Activated T-cell treated with anti-CD3 and anti-CD28 coated beads, Interleukin-2, amount 50 U/mL, for 24 hours (primary cell): ENCODE results near the gene IL17B.

ENCODE experiments used
- DNase-seq: peaks from one replicate; pipeline ENCODE4 v3.0.0-alpha.2; 2020
- H3K27ac Mint-ChIP-seq: 2 replicates; pipeline ENCODE4 v1.8.0; 2020; ENCODE audit warnings: mild to moderate bottlenecking, mixed read lengths
- H3K27me3 Mint-ChIP-seq: 2 replicates; pipeline ENCODE4 v1.8.0; 2020; ENCODE audit warnings: mixed read lengths
- H3K36me3 Mint-ChIP-seq: 2 replicates; pipeline ENCODE4 v1.8.0; 2020; ENCODE audit warnings: low read depth, mixed read lengths
- H3K4me1 Mint-ChIP-seq: 2 replicates; pipeline ENCODE4 v1.8.0; 2020; ENCODE audit warnings: low read depth, mixed read lengths
- H3K4me3 Mint-ChIP-seq: 2 replicates; pipeline ENCODE4 v1.8.0; 2020; ENCODE audit warnings: mild to moderate bottlenecking, moderate library complexity, mixed read lengths
- H3K9me3 Mint-ChIP-seq: 2 replicates; pipeline ENCODE4 v1.8.0; 2020; ENCODE audit warnings: mixed read lengths

Gene IL17B, protein sequence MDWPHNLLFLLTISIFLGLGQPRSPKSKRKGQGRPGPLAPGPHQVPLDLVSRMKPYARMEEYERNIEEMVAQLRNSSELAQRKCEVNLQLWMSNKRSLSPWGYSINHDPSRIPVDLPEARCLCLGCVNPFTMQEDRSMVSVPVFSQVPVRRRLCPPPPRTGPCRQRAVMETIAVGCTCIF

DNA sequence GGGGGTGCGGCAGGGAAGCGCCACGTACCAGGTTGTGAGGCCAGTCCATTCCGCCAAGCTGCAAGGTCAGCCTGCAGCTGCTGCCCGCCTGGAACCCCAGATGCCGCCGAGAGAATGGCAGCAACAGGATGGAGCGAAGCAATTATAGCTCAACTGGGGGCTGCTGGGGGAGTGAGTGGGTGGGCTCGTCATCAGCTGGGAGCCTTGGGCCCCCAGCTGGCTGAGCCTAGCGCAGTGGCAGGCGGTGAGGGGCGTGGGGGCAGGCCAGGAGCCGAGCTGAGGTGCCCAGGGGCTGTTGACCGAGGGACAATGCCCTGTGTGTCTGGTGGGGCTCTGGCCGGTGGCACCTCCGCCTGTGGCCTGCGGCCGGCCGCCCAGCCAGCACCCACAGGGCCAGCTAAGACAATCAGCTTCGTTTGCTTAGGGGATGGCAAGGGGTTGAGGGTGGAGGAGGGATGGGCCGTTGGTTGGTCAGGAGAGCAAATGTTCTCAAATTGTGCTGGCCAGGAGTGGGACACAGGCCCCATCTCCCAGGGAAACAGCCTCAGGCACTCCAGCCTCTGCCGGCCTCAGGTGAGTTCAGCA, at the start of gene IL17B:
Gene IL17B, minus strand, starts transcription at position 116 of the 585 bp plus-strand sequence. Its CDS starts 67 bp downstream, at position 49.
- peaks cover 4% of the 10 kb centered on the region for H3K4me1 Mint-ChIP-seq
- H3K27ac Mint-ChIP-seq: no peak within 1 kb of the TSS
- DNase-seq: no peak
- no peak within 1 kb of the TSS for H3K4me3 Mint-ChIP-seq
- peaks cover 2% of the 10 kb centered on the region for H3K27me3 Mint-ChIP-seq
- H3K36me3 Mint-ChIP-seq: no peaks in the 10 kb centered on the region
- H3K9me3 Mint-ChIP-seq: no peaks in the 10 kb centered on the region

DNA sequence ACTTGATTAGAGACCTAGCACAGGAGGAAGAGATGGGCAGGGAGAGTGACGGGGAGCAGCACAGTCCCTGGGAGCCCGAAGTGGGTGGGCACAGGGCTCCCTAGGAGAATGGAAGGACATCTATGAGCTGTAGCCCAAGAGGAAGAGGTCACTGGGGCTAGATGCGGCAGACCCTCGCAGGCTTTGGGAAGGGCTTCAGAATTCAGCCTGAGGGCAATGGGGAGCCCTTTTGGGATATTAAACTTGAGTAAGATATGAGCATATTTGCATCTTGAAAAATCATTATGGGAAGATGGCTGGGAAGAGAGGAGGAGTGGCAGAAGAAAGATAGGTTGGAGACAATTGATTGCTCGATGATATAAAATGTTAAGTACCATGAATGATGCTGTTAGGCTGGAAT, 48.9 kb upstream of the IL17B start:
- H3K4me3 Mint-ChIP-seq: no peak overlapping the region
- H3K27ac Mint-ChIP-seq: no peak overlapping the region
- H3K9me3 Mint-ChIP-seq: no peaks in the 10 kb centered on the region
- H3K4me1 Mint-ChIP-seq: peaks cover 3% of the 10 kb centered on the region
- no peak for DNase-seq
- H3K36me3 Mint-ChIP-seq: no peaks in the 10 kb centered on the region
- H3K27me3 Mint-ChIP-seq: peaks cover 5% of the 10 kb centered on the region

DNA sequence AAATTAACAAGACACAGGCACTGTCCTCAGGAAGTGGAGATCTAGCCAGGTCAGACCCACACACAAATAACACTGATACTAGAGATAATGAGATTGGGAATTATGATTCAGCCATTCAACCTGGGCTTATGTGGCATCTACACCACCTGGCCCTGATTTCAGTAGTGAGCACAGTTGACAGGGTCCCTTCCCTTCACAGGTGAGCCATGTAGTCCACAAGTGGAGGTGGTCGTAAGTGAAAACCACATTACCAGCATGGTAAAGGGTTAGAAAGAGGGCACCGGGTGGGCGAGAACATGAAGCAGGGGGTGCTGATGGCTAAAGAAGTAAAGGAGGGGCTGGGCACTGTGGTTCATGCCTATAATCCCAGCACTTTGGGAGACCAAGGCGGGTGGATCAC, 48.3 kb upstream of the IL17B start:
- peaks cover 8% of the 10 kb centered on the region for H3K4me1 Mint-ChIP-seq
- H3K36me3 Mint-ChIP-seq: no peaks in the 10 kb centered on the region
- peaks cover 5% of the 10 kb centered on the region for H3K27me3 Mint-ChIP-seq
- DNase-seq: no peak
- H3K27ac Mint-ChIP-seq: no peak overlapping the region
- H3K9me3 Mint-ChIP-seq: no peaks in the 10 kb centered on the region
- no peak overlapping the region for H3K4me3 Mint-ChIP-seq

DNA sequence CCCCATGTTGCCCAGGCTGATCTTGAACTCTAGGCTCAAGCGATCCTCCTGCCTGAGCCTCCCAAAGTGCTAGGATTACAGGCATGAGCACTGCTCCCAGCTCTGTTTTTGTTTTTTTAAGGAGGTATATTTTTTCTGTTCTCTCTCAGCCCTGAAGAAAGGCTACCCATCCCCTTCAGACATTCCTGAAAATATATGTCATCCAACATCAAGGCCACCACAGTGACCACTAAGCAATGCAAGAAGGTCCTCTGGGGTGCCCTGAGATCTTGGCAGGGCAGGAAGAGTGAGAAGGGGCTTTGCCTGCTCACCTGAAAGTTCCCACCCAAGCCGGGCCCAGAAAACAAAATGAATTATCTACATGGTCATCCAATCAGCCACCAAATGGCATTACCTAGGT, 47.8 kb upstream of the IL17B start:
- no peaks in the 10 kb centered on the region for H3K9me3 Mint-ChIP-seq
- no peak overlapping the region for H3K4me3 Mint-ChIP-seq
- DNase-seq: no peak
- H3K27me3 Mint-ChIP-seq: peaks cover 5% of the 10 kb centered on the region
- H3K27ac Mint-ChIP-seq: no peak overlapping the region
- peaks cover 11% of the 10 kb centered on the region for H3K4me1 Mint-ChIP-seq
- no peaks in the 10 kb centered on the region for H3K36me3 Mint-ChIP-seq

DNA sequence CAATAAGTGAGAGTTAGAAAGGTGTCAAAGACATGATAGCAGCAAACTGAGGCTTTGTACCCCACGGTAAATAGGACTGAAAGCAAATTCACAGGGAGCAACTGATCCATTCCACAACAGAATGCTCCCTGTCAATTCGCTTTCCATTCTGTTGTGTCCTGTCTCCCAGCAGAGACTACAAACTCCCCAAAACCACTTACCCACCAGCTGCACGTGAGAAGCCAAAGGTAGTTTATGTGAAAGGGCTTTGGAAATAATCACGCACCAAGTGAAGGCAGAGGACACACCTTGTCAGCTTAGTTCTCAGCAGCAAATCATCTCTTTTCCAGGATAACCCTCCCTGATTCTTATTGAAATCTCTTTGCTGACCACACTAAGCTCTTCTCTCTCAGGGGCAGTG, 46.6 kb upstream of the IL17B start:
- no peak overlapping the region for H3K27ac Mint-ChIP-seq
- DNase-seq: no peak
- H3K4me3 Mint-ChIP-seq: no peak overlapping the region
- no peaks in the 10 kb centered on the region for H3K9me3 Mint-ChIP-seq
- no peaks in the 10 kb centered on the region for H3K36me3 Mint-ChIP-seq
- peaks cover 5% of the 10 kb centered on the region for H3K27me3 Mint-ChIP-seq
- peaks cover 13% of the 10 kb centered on the region for H3K4me1 Mint-ChIP-seq

DNA sequence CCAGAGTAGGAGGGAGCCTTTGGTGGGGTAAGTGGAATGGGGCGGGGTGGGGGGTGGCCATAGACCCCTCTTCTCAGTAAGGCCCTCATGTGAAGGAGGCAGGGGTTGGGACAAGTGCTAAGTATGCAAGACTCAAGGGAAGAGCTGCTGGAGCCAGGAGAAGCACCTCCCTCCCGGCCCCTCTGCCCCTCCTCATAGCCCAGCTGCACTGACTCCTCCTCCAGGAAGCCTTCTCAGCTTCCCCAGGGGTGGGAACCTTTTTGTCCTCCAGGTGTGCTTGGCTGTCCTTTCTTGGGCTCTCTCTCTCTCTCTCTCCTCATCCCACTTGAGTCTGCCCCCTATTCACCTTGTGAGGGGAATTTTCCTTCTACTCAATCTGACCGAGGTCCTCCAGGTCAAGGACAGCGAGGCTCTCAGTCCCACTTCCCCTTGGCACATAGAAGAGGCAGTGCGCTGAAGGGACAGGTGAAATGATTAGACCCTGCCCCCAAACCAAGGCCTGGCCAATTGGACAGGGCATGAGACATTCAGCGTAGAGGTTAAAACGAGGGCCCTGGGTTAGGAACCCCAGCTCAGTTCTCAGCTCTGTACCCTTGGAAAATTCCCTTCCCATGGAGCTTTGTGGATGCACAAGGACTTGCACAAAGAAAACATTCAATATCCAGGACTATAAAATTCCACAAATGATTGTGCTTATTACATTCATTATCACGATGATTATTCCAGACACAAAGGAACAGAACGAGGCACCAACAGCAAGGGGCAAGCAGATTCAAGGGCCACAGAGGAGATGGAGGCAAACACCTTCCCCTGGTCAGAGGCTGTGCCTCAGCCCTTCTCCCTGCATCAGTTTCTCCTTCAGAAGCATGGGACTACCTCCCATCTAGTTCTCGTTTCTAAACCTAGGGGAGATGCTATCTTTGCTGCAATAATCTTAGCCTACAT, 45.6 kb upstream of the IL17B start:
- Mint-ChIP-seq H3K27me3 (peaks cover 5% of the 10 kb centered on the region), H3K4me3 (no peak overlapping the region), H3K9me3 (no peaks in the 10 kb centered on the region), H3K4me1 (peaks cover 13% of the 10 kb centered on the region), H3K36me3 (no peaks in the 10 kb centered on the region), H3K27ac (no peak overlapping the region)
- no peak for DNase-seq

DNA sequence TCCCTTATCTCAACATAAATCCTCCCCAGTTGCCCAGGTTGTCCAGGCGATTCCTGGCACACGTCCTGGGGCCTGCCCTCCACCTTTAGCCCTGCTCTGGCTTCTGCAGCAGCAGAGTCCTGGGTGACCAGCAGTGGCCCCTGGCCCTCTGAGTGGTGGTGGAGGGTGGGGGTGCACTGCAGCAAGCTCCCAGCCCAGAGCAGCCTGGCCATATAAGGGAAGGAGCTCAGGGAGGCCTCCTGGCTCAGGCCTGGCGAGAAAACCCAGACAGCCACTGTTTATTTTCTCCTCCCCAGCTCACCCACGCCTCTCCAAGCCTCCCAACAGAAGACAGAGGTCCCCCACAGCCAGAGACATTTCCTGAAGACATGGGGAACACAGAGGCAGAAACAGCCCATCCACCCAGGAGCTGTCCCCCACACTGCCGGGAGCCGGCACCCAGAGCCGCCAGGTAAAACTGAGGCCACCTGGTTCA, 44.7 kb upstream of the IL17B start:
- H3K36me3 Mint-ChIP-seq: no peaks in the 10 kb centered on the region
- no peaks in the 10 kb centered on the region for H3K9me3 Mint-ChIP-seq
- no peak for DNase-seq
- H3K4me1 Mint-ChIP-seq: peaks cover 13% of the 10 kb centered on the region
- no peak overlapping the region for H3K4me3 Mint-ChIP-seq
- H3K27ac Mint-ChIP-seq: no peak overlapping the region
- peaks cover 5% of the 10 kb centered on the region for H3K27me3 Mint-ChIP-seq

DNA sequence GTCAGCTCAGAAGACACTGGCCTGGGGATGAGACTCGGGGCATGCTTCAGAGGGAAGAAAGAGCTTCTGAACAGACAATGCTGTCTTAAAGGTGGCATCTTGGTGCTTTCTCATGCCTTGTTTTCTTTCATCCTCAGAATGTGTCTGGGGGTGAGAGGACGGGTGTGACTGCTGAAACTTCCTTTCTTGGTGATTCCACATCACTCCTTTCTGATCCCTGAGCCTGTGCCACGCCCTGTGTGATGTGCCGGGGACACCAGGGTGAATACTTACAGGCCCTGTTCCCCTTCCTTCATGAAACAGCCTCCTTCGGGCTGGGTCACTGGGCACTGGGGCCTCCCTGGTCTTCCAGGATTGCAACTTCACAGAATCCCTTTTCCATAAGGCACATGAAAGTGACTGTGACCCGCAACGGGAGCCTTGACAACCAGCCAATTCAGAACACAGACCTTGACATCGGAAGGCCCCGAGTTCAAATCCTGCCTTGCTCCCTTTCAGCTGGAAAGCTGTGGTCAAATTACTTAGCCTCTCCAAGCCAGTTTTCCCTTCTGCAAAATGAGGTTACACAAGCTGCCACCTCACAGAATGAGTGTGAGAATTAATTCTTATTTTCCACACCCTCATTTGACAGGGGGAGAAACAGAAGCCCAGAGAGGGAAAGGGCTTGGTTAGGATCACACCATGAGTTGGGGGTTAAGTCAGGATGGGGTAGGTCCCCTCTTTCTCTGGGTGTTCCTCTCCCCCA, 44.1 kb upstream of the IL17B start:
- H3K36me3 Mint-ChIP-seq: no peaks in the 10 kb centered on the region

DNA sequence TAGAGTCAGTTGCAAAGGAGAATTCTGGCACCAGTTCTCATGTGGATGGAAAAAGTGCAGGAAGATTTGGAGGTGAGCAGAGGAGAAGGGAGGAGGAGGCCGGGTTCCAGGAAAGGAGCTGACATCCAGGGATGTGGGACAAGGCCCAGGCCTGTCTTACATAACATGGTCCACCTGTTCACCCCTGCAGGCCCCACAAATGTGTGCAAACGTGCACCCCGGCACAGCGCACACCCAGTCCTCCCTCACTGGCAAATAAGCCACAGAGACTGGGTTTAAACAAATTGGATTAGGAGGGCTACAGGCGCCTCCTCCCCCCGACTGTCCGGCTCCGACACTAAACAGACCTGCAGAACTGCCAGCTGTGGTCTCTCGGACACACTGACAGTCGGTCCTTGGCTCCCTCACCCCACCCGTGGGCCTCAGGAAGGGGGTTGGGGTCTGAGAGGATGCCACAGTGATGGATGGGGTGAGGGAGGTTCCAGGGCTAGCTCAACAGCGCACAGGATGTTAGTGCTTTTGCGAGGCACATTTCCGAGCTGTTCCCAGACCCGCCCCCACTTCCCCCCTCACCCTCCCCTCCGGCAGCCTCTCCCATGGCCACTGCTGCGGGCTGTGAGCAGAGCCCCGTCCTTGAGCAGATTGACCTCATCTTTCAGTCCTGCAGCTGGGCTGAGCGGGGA, 43.4 kb upstream of the IL17B start:
- peaks cover 5% of the 10 kb centered on the region for H3K27me3 Mint-ChIP-seq
- H3K4me3 Mint-ChIP-seq: no peak overlapping the region

More for the DNA sequence above, 44.1 kb upstream of the IL17B start:
- Mint-ChIP-seq H3K27me3 (peaks cover 5% of the 10 kb centered on the region), H3K27ac (no peak overlapping the region), H3K4me1 (peaks cover 13% of the 10 kb centered on the region), H3K4me3 (no peak overlapping the region), H3K9me3 (no peaks in the 10 kb centered on the region)
- no peak for DNase-seq

DNA sequence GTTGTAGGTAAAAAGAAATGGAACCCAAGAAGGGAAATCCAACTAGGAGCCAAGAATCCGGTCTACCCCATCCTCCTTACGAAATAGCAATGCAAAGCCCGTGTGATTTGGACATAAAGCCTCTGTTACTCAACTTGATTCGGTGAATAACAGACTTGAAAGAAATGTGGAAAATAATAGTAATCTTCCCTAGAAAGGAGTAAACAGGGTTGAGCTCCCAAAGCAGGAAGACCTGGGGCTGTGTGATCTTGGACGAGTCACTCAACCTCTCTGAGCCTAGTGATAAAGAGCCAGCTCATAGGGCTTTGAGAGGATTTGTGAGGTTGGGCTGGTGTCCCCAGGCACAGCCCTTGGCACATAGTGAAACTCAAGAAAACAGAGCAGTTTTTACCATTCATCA, 42.7 kb upstream of the IL17B start:
- H3K4me3 Mint-ChIP-seq: no peak overlapping the region
- H3K4me1 Mint-ChIP-seq: peaks cover 13% of the 10 kb centered on the region
- no peak for DNase-seq

More for the DNA sequence above, 43.4 kb upstream of the IL17B start:
- Mint-ChIP-seq H3K9me3 (no peaks in the 10 kb centered on the region), H3K27ac (no peak overlapping the region), H3K4me1 (peaks cover 13% of the 10 kb centered on the region), H3K36me3 (no peaks in the 10 kb centered on the region)
- no peak for DNase-seq

DNA sequence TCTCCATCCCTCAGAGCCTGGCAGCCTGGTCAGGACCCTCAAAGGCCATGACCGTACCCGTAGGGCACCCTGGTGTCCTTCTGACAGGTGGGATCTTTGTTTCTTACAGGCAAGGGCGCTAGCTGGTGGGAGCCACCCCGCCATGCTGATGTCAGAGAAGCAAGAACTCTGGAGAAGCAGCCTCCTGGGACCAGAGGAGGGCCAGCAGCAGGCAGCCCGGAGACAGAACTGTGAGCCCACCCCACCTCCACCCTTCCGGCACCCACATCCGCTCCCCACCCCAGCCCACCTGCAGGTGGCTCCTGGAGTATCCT, 42.2 kb upstream of the IL17B start:
- DNase-seq: no peak
- Mint-ChIP-seq H3K4me1 (peaks cover 13% of the 10 kb centered on the region), H3K27me3 (no peaks in the 10 kb centered on the region), H3K27ac (no peak overlapping the region), H3K9me3 (no peaks in the 10 kb centered on the region), H3K36me3 (no peaks in the 10 kb centered on the region), H3K4me3 (no peak overlapping the region)

More for the DNA sequence above, 42.7 kb upstream of the IL17B start:
- no peaks in the 10 kb centered on the region for H3K9me3 Mint-ChIP-seq
- H3K36me3 Mint-ChIP-seq: no peaks in the 10 kb centered on the region
- H3K27me3 Mint-ChIP-seq: no peaks in the 10 kb centered on the region
- H3K27ac Mint-ChIP-seq: no peak overlapping the region

DNA sequence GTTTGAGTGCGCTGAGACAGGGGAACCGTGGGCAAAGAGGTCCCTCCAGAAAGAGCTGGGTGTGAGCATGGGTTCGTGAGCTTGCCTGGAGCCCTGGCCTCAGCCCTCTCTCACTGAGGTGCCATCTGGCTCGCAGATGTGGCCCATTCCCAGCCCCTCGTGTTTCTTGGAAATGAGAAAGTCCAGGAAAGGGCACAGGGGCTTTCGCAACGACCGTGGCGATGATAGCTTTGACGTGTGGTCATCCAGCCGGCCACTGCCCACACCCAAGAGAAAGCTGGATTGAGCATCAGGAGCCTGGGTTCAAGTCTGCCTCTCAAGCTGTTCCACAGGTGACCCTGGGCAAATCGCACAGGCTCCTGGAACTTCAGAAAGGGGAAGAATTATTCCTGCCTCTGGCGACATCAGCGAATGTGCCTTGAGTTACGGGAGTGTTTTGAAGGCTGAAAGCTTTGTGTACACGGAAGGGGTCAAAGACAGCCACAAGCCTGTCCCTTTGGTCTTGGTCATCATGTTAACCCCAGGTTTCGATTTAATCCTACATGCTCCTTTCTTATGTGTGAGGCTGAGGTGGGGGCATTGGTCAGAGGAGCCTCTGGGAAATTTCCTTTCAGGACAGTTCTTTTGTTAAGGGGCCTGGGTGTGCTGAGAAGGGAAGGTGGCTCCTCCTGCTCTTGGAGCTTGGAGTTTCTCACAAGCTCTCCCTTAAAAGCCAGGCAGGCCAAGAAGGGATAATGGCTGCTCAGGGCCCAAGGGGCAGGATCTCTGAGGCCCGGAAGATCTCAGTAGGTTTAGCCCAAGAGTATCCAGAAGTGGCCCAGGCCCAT, 41.7 kb upstream of the IL17B start:
- H3K4me3 Mint-ChIP-seq: no peak overlapping the region
- H3K27me3 Mint-ChIP-seq: no peaks in the 10 kb centered on the region
- no peaks in the 10 kb centered on the region for H3K9me3 Mint-ChIP-seq
- H3K4me1 Mint-ChIP-seq: peaks cover 13% of the 10 kb centered on the region
- no peaks in the 10 kb centered on the region for H3K36me3 Mint-ChIP-seq
- no peak overlapping the region for H3K27ac Mint-ChIP-seq
- no peak for DNase-seq

DNA sequence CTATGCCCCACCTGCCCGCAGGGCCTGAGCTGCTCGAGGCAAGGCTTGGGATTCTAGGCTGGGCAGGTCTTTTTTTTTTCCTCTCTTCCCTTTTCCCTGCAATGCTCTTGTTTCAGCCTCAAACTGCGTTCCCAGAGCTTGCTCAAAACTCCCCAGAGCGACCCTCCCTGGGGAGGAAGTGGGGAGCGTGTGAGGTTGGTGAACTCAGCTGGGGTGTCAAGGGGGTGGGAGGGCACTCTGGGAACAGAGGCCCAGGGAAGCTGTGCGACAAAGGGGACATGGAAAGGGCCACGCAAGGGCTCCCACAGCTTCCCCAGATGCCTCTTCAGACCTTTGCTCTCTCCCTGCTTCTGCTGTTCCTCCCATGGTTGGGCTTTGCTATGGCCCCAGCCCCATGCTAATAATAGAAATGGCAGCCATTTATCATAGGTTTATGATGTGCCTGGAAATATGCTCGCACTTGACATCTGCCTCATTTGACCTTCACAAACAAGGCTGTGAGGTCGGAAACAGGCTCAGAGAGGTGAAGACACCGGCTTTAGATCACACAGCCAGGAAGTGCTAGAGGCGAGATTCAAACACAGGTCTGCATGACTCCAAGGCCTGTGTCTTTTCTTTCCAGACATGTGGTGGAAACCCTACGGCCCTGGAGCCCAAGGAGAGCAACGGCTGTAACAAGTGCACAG, 40.9 kb upstream of the IL17B start:
- H3K27me3 Mint-ChIP-seq: no peaks in the 10 kb centered on the region
- H3K27ac Mint-ChIP-seq: no peak overlapping the region
- H3K4me3 Mint-ChIP-seq: no peak overlapping the region
- DNase-seq: no peak
- H3K4me1 Mint-ChIP-seq: peaks cover 13% of the 10 kb centered on the region
- H3K36me3 Mint-ChIP-seq: no peaks in the 10 kb centered on the region
- H3K9me3 Mint-ChIP-seq: no peaks in the 10 kb centered on the region
